Endothelial cell of umbilical vein (primary cell): ENCODE results near the gene PRKAR2B. TPM values are rescaled to one million over a fixed set of nuclear protein-coding genes. Genes with fewer than 3 reads are reported as not detected.

Source experiments
- BruUV-seq: library from RNA; stranded (reverse); fragments of 400-500 nt; replicated peaks from 2 replicates; lab custom pipeline; 2021; lab: Mats Ljungman, UMichigan
- CTCF ChIA-PET: fragments of 300-600, 350-600 bp; sonication (Branson Sonifier 250); formaldehyde crosslinking; loops from one replicate; lab custom pipeline; 2021; ENCODE audit warnings: antibody characterized with exemption, inconsistent platforms; lab: Charles Lee
- POLR2A ChIA-PET: fragments of 300-600, 350-600 bp; sonication (Branson Sonifier 250); formaldehyde crosslinking; loops from one replicate; lab custom pipeline; 2021; ENCODE audit warnings: antibody characterized with exemption, inconsistent platforms; lab: Charles Lee
- DNase-seq: peaks from one replicate; pipeline ENCODE4 v3.0.0-alpha.2; 2011; ENCODE audit warnings: low read depth, low spot score
- FAIRE-seq: peaks from 2 replicates; lab custom pipeline; 2011; peaks lifted over from hg19 to GRCh38; lab: Jason Lieb, UNC
- H2AFZ ChIP-seq: 2 replicates; pipeline ENCODE4 v1.6.0; 2012; ENCODE audit warnings: low read depth, low read length, control low read depth, inconsistent platforms
- H3K27ac ChIP-seq: 2 replicates; pipeline ENCODE4 v1.5.1; 2011; ENCODE audit warnings: low read depth, mild to moderate bottlenecking, control low read depth, low read length, moderate library complexity; ENCODE audit not compliant: insufficient read depth
- H3K27me3 ChIP-seq, 2 experiments: 2 replicates each; pipeline versions ENCODE4 v1.6.0 to v1.6.1; 2011; ENCODE audit warnings: low read length in 2 of 2, mixed read lengths in 1 of 2; ENCODE audit not compliant: control insufficient read depth in 2 of 2, insufficient read depth in 2 of 2
- H3K36me3 ChIP-seq, 2 experiments: 2 replicates in 1 of 2; 3 replicates in 1 of 2; pipeline ENCODE4 v1.5.1; 2011; ENCODE audit warnings: low read length in 2 of 2, mild to moderate bottlenecking in 1 of 2, moderate library complexity in 1 of 2; ENCODE audit not compliant: control insufficient read depth in 2 of 2, insufficient read depth in 2 of 2; ENCODE audit errors: extremely low read depth in 1 of 2
- H3K4me1 ChIP-seq: 3 replicates; pipeline ENCODE4 v1.5.1; 2011; ENCODE audit warnings: mild to moderate bottlenecking, low read length; ENCODE audit not compliant: control insufficient read depth, insufficient read depth; ENCODE audit errors: extremely low read depth
- H3K4me2 ChIP-seq: 2 replicates; pipeline ENCODE4 v1.6.1; 2011; ENCODE audit warnings: low read length, control low read depth, mixed read lengths; ENCODE audit not compliant: insufficient read depth
- H3K4me3 ChIP-seq, 3 experiments: fragments of 200-600 bp in 1 of 3; sonication (generic), shearing (Covaris generic) in 1 of 3; replicated peaks in 1 of 3; 2 replicates each; pipeline ENCODE4 v1.5.1; 2011 to 2016; ENCODE audit warnings: control low read depth in 3 of 3, low read length in 3 of 3, mild to moderate bottlenecking in 2 of 3, inconsistent platforms in 1 of 3, low read depth in 1 of 3, moderate library complexity in 1 of 3; ENCODE audit not compliant: insufficient read depth in 1 of 3
- H3K79me2 ChIP-seq: 2 replicates; pipeline ENCODE4 v1.6.0; 2012; ENCODE audit warnings: low read length, inconsistent platforms; ENCODE audit not compliant: control insufficient read depth, insufficient read depth
- H3K9ac ChIP-seq: replicated peaks from 2 replicates; pipeline ENCODE3; 2011; ENCODE audit warnings: low read length, control low read depth; ENCODE audit not compliant: insufficient read depth; ENCODE audit errors: extremely low read depth
- H3K9me1 ChIP-seq: replicated peaks from 3 replicates; pipeline ENCODE4 v1.6.0; 2011; ENCODE audit warnings: mild to moderate bottlenecking, low read length; ENCODE audit not compliant: control insufficient read depth, insufficient read depth; ENCODE audit errors: extremely low read depth
- H3K9me3 ChIP-seq: replicated peaks from 2 replicates; pipeline ENCODE4 v1.5.1; 2012; ENCODE audit warnings: low read length, inconsistent platforms; ENCODE audit not compliant: control insufficient read depth, insufficient read depth
- H4K20me1 ChIP-seq: replicated peaks from 2 replicates; pipeline ENCODE3; 2011; ENCODE audit warnings: mild to moderate bottlenecking, low read length; ENCODE audit not compliant: control insufficient read depth, insufficient read depth; ENCODE audit errors: extremely low read depth
- EZH2 ChIP-seq: IDR thresholded peaks from 2 replicates; pipeline ENCODE4 v1.6.1; 2012; ENCODE audit warnings: borderline replicate concordance, low read depth, mild to moderate bottlenecking, moderate library complexity, low read length, inconsistent platforms; ENCODE audit not compliant: severe bottlenecking
- FOS ChIP-seq: IDR thresholded peaks from 2 replicates; pipeline ENCODE4 v1.6.1; 2011; ENCODE audit warnings: mild to moderate bottlenecking, low read length, moderate library complexity, borderline replicate concordance; ENCODE audit not compliant: insufficient read depth
- GATA2 ChIP-seq: IDR thresholded peaks from 2 replicates; pipeline ENCODE4 v1.7.0; 2011; ENCODE audit warnings: low read depth, mild to moderate bottlenecking, moderate library complexity, mixed read lengths, low read length; ENCODE audit not compliant: insufficient read length, insufficient read depth
- JUN ChIP-seq: IDR thresholded peaks from 2 replicates; pipeline ENCODE4 v1.6.1; 2011; ENCODE audit warnings: borderline replicate concordance, low read depth; ENCODE audit not compliant: insufficient read length, insufficient read depth
- MYC ChIP-seq: IDR thresholded peaks from one replicate; pipeline ENCODE4 v1.6.1; 2011; ENCODE audit warnings: mild to moderate bottlenecking, low read depth, low read length
- POLR2A ChIP-seq: IDR thresholded peaks from 2 replicates; pipeline ENCODE4 v1.6.1; 2012; ENCODE audit warnings: low read depth, mild to moderate bottlenecking, control low read depth, low read length
- POLR2AphosphoS5 ChIP-seq: IDR thresholded peaks from 2 replicates; pipeline ENCODE4 v1.6.1; 2012; ENCODE audit warnings: low read depth, mild to moderate bottlenecking, control low read depth, low read length, moderate library complexity; ENCODE audit not compliant: insufficient read depth
- dilution Hi-C: fragments of 300-500 bp; cut with MboI; formaldehyde crosslinking; loops from one replicate; pipeline ENCODE4 v1.15.0; 2019; ENCODE audit warnings: low sequenced_read_pairs; ENCODE audit not compliant: extremely low pct_ligation_motif_present
- intact Hi-C: fragments of 100-400 bp; cut with micrococcal nuclease; formaldehyde crosslinking; loops from one replicate; pipeline ENCODE4 v1.10.0; 2022
- polyA plus RNA-seq, 4 experiments: library from polyadenylated mRNA; depleted of rRNA in 3 of 4; stranded (reverse) in 3 of 4; unstranded in 1 of 4; fragments of >200 nt; gene quantifications; 2 replicates each; pipeline versions ENCODE4 v1.2.1 to v1.2.3, GENCODE V29; 2011 to 2012; ENCODE audit warnings: missing spikeins in 1 of 4
- total RNA-seq: library from RNA; stranded (reverse); gene quantifications from 2 replicates; pipeline ENCODE4 v1.2.3, GENCODE V29; 2021
- TF ChIP-seq, protein P1 (sequence below), 2 donors: IDR thresholded peaks; 1 replicate in 1 of 2; 2 replicates in 1 of 2; pipeline ENCODE4 v1.5.1; 2011; ENCODE audit warnings: low read length in 2 of 2, mild to moderate bottlenecking in 2 of 2, moderate library complexity in 2 of 2, control low read depth in 1 of 2, inconsistent platforms in 1 of 2, low read depth in 1 of 2; ENCODE audit not compliant: insufficient read depth in 1 of 2; ENCODE audit errors: extremely low read depth in 1 of 2
- TF ChIP-seq, protein P2 (sequence below): IDR thresholded peaks from 2 replicates; pipeline ENCODE4 v1.6.1; 2011; ENCODE audit not compliant: insufficient read depth, insufficient read length

The PRKAR2B gene
- total and polyA plus RNA-seq, 2 donors (not counting 3 experiments of a cell fraction or from before 2014, with no cell fraction given): 10.7 to 39.8 TPM

GRCh38 chr7:107077699-107078516 lies 33.4 kb downstream of the PRKAR2B start:
- no peaks in the 10 kb centered on the region for H3K27me3 ChIP-seq
- H2AFZ ChIP-seq: no peak overlapping the region
- intact Hi-C loops (loop anchor here (1.0 to 5.0 kb wide), 6 partner anchors 23 to 791 kb away; partner anchors contain the start of gene PRKAR2B), dilution Hi-C loops (no loop called here)
- ChIA-PET POLR2A (no interaction called here), CTCF (interaction anchor here (1.0 to 2.7 kb wide), 7 partner anchors 13 to 131 kb away, joined by 3 to 13 read pairs (median 4); no protein-coding TSS in a partner anchor)
- H4K20me1 ChIP-seq: no peaks in the 10 kb centered on the region
- BruUV-seq: TSS peak; percentile 69
- DNase-seq (no peak), FAIRE-seq (no peak)
- H3K36me3 ChIP-seq: no peaks in the 10 kb centered on the region
- H3K9me1 ChIP-seq: no peaks in the 10 kb centered on the region
- H3K9ac ChIP-seq: peak overlapping the region; percentile 81
- H3K79me2 ChIP-seq: peaks cover 21% of the 10 kb centered on the region
- no peaks in the 10 kb centered on the region for H3K9me3 ChIP-seq
- H3K4me1 ChIP-seq: peaks cover 51% of the 10 kb centered on the region
- peak overlapping the region in 1 of 3 experiments; percentile 18 for H3K4me3 ChIP-seq
- H3K27ac ChIP-seq: peak overlapping the region; percentile 95
- H3K4me2 ChIP-seq: peak overlapping the region; percentile 85
- TF ChIP-seq MYC (no peak), POLR2AphosphoS5 (no peak), POLR2A (no peak), GATA2 (no peak), EZH2 (no peak), JUN (no peak), FOS (no peak)
- TF ChIP-seq, protein P1, sequence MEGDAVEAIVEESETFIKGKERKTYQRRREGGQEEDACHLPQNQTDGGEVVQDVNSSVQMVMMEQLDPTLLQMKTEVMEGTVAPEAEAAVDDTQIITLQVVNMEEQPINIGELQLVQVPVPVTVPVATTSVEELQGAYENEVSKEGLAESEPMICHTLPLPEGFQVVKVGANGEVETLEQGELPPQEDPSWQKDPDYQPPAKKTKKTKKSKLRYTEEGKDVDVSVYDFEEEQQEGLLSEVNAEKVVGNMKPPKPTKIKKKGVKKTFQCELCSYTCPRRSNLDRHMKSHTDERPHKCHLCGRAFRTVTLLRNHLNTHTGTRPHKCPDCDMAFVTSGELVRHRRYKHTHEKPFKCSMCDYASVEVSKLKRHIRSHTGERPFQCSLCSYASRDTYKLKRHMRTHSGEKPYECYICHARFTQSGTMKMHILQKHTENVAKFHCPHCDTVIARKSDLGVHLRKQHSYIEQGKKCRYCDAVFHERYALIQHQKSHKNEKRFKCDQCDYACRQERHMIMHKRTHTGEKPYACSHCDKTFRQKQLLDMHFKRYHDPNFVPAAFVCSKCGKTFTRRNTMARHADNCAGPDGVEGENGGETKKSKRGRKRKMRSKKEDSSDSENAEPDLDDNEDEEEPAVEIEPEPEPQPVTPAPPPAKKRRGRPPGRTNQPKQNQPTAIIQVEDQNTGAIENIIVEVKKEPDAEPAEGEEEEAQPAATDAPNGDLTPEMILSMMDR (IDR thresholded peaks at IDR 0.05; ENCODE audit: extremely low read depth in 1 of 2, insufficient read depth in 1 of 2, low read depth in 1 of 2, low read length in 2 of 2): no peak
- TF ChIP-seq, protein P2, sequence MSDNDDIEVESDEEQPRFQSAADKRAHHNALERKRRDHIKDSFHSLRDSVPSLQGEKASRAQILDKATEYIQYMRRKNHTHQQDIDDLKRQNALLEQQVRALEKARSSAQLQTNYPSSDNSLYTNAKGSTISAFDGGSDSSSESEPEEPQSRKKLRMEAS: no peak
